Measurements from ENCODE around the gene FZR1.

FZR1 gene

DNA sequence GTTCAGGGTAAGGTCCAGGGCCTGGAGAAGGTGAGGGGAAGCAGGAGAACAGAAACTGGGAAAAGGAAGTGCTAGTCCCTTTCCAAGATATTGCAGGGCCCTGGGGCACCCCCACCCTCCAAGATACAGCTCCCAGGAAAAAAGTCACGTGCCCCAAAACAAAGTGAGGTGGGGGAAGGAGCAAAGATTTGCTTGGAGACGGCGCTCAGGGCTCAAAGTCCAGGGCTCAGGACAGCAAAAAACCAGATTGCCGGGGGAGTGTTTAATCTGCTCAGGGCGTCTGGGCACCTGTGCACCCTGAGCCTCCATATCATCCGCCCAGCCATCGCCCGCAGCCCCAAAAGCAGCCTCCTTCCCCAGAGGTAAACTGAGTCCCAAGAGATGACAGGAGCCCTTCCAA, 32.1 kb upstream of the FZR1 start:
- no peak for DNase-seq

DNA sequence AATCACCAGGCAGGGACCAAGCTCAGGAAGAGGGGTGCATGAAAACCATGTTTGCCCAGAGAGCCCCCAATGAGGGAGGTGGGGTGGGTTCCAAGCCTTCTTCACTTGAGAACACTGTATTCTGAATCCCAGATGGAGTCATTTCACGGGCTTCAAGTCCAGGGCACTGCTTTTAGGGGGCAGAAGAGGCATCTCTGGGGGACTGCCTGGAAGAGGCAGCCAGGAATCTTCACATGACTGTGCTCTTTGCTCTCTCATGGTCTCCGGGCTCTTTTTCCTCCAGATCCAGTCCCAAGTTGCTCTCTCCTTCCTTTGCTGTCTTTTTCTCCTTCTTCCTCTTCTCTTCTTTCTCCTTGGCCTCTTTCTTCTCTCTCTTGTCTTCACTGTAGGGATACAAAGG, 31.5 kb upstream of the FZR1 start:
- DNase-seq: no peak

- no peak for DNase-seq
Observed at GRCh38 chr19:3475449-3475848, 30.7 kb upstream of the FZR1 start.

DNA sequence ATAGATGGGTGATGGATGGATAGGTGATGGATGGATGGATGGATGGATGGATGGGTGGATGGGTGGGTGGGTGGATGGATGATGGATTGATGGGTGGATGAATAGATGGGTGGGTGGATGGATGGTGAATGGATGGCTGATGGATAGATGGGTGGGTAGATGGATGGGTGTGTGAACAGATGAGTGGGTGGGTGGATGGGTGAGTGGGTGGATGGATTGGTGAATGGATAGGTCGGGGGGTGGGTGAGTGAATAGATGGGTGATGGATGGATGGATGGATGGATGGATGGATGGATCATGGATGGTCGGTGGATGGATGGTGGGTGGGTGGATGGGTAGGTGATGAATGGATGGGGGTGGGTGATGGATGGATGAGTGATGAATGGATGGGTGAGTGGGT, 29.3 kb upstream of the FZR1 start:
- no peak for DNase-seq

DNA sequence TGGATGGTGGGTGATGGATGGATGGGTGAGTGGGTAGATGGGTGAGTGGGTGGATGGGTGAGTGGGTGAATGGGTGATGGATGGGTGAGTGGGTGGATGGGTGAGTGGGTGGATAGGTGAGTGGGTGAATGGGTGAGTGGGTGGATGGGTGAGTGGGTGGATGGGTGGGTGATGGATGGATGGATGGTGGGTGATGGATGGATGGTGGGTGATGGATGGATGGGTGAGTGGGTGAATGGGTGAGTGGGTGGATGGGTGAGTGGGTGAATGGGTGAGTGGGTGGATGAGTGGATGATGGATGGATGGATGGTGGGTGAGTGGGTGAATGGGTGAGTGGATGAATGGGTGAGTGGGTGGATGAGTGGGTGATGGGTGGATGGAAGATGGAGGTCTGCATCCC, 28.6 kb upstream of the FZR1 start:
- no peak for DNase-seq

DNA sequence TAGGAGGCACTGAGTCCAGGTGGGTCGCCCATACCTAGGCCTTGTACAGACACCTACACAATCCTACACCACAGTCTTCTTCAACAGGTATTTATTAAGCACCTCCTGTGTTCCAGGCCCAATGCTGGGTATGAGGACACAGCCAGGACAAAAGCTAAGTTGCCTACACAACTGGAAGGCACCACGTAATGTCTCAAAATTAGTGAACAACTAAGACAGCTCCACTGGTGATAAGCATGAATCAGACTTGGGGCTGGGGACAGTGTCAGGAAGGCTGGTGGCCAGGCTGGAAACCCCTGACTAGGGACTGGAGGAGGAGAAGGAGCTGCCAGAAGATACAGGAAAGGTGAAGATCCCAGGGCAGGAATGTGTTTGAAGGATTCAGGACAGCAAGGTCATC, 28.2 kb upstream of the FZR1 start:
- no peak for DNase-seq

DNA sequence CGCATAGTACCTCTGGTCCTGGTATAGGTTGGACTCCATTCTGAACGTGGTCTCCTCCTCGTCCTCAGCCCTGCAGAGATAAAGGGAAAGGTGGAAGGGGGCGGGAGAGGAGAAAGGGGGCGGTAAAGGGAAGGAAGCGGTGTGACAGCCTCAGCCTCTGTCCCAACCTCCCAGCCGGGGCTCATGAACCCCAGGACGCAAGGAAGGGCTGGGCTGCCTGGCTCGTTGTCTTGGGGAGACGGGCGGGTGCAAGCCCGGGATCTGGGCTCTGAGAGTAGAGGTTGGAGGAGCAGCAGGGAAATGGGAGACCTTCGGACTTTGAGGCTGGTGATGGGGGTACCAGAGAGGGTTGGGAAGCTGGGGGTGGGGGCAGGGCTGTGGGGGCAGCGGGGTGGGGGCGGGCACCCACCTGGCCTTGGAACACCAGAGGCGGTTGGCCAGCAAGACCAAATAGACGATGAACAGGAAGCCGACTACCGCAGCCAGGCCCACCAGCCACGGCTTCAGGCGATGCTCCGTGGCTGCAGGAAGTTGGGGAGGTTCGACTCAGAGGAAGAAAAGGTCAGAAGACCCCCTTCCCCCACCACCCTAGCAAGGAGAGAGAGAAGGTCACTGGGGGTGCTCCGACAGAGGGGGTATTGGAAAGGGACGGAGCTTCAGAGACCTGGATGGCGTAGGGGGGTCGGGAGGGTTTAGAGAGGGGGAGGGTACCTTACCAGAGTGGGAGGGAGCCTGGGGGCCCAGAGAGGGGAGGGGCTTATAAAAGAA, 27.5 kb upstream of the FZR1 start:
- DNase-seq: no peak

DNA sequence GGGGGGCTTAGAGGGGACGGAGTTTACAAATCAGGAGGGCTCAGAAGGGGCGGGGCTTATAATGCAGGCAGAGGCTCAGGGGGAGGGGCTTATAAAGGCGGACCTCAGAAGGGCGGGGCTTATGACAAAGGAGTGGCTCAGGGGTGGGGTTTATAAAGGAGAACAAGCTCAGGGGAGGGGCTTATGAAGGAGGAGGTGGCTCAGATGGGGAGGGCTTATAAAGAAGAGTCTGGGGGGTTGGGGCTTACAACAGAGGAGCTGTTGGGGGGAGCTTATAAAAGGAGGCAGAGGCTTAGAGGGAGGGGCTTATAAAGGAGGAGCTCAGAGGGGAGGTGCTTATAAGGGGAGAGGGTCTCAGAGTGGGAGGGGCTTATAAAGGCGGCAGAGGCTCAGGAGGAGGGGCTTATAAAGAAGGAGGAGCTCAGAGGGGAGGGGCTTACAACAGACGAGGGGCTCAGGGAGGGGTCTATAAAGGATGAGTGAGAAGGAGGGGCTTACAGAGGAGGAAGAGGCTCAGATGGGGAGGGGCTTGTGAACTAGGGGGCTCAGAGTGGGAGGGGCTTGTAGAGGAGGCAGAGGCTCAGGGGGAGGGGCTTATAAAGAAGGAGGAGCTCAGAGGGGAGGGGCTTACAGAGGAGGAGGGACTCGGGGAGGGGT, 26.8 kb upstream of the FZR1 start:
- no peak for DNase-seq

DNA sequence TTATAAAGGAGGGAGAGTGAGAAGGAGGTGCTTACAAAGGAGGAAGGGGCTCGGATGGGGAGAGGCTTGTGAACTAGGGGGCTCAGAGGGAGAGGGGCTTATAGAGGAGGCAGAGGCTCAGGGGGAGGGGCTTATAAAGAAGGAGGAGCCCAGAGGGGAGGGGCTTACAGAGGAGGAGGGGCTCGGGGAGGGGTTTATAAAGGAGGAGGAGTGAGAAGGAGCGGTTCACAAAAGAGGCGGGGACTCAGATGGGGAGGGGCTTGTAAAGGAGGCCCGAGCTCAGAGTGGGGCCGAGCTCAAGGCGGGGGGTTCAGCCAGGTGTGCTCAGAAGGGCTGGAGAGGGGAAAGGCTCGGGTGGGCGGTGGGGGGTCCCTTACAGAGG, 26.3 kb upstream of the FZR1 start:
- no peak for DNase-seq

GRCh38 chr19:3480383-3481091, 25.6 kb upstream of the FZR1 start, which contains the start of gene SMIM24:
SMIM24 (minus strand) TSS chr19:3480525; CDS start chr19:3480463, 62 bp downstream.
- no peak for DNase-seq

DNA sequence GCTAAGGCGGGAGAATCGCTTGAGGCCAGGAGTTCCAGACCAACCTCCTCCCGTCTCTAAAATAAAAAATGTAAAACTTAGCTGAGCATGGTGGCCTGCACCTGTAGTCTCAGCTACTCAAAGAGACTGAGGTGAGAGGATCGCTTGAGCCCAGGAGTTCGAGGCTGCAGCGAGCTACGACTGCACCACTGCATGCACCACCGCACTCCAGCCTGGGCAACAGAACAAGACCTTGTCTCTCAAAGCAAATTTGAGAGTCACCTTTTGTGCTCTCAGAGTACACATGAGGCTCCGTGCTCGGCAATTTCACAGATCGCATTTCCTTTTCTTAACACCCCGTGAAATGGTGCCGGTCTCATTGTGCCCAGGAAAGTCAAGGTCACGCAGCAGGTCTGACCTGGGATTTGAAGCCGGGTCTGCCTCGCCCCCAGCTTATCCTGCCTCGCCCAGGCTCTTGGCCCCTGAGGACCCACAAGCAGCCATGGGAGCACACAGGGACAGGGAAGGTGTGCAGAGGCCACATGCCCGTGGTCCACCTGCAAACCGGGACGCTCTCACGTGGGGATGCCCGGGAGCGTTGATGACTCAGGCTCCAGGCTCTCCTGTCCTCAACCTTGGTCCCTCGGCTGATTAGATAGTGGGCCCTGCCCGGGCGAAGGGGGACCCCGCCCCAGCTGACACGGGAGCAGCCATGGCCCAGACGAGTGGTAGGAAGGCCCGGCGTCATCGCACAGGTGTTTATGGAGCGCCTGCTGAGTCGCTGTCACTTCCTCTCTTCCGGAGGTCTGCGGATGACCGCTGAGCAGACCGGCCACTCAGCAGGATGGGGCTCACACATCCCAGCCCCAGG, 24.6 kb upstream of the FZR1 start:
- no peak for DNase-seq

GRCh38 chr19:3482507-3483225, 23.4 kb upstream of the FZR1 start:
- no peak for DNase-seq

GRCh38 chr19:3483226-3483628, 22.9 kb upstream of the FZR1 start, which contains the start of gene SMIM44:
SMIM44 (minus strand) TSS chr19:3483441; CDS start chr19:3483403, 38 bp downstream.
- DNase-seq: no peak

DNA sequence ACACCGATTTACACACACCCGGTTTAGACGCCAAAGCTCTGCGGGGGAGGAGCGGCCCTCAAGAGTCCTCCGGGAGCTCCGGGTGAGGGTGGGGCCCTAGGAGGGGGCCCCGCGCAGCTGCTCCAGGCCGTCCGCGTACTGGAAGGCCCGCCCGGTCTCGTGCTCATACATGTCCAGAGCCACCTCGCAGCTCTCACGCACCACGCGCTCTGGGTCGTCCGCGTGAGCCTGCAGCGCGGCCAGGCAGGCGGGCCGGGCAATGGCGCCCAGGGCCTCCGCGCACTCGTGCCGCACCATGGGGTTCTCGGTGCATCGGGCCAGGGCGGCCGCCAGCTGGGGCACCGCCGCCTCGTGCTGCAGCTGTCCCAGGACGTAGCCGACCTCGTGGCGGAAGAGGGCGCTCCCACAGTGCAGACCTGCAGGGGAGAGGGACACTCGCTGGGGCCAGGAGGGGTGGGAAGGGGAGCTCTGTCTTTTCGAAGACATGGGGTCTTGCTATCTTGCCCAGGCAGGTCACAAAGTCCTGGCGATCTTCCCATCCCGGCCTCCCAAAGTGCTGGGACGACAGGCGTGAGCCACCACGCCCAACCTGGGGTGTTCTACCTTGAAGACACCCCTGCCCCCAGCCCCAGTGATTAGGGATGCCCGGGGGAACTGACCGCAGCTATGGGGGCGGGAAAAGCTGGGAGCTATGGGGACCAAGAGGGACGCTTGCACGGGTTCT, 14.6 kb upstream of the FZR1 start:
- no peak for DNase-seq

- DNase-seq: no peak
Observed at GRCh38 chr19:3492131-3492839, 13.8 kb upstream of the FZR1 start.

GRCh38 chr19:3492919-3493318, 13.2 kb upstream of the FZR1 start:
- no peak for DNase-seq

- no peak for DNase-seq
Observed at GRCh38 chr19:3493651-3494050, 12.5 kb upstream of the FZR1 start.

DNA sequence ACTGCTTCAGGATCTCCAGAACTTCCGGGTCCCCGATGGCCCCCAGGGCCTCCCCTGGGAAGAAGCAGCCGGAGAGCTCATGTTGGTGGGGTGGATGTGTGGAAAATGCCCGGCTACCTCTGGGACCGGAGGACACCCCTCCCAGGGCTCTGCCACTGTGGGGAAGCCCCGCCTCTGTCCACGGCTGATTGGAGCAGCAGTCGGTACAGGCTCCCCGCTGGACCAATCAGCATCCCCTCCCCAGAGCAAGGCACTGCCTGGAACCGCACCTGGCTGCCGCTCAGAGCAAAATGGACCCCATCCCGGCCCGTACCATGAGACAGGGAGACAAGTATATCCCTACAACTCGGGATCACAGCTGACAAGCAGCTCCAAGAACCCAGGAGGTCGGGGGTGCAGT, 12.1 kb upstream of the FZR1 start:
- no peak for DNase-seq

DNA sequence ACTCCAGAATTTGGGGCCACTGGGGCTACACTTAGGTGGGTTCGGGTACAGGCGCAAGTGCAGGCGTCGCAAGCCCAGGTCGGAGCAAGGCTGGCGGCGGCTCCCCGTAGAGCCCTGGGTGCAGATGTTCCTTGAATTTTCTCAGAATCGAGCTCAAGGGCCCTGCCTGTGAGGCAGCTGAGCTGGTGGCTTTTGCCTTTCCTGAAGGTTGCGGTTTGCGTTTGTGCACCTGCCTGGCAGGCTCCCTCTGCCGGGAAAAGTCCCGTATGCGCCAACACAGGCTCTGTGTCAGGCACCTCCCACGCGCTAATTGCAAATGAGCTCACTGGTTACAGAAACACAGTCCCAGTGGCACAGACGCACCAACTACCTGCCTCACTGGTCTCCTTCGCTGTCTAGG, 11.6 kb upstream of the FZR1 start:
- peak; percentile 24 for DNase-seq

- DNase-seq: no peak
Observed at GRCh38 chr19:3496392-3497273, 9.5 kb upstream of the FZR1 start.
